SU-DHL-6 (cell line): ENCODE results near the gene ADAMTS12.

ENCODE experiments used
- H2AFZ ChIP-seq: fragments of 200-600 bp; sonication (generic); 2 replicates; pipeline ENCODE4 v1.6.1; 2014; ENCODE audit warnings: low read depth, mild to moderate bottlenecking, moderate library complexity, mixed read lengths, antibody characterized with exemption, low read length; ENCODE audit not compliant: severe bottlenecking
- H3F3A ChIP-seq: fragments of 200-600 bp; shearing (Covaris generic); 2 replicates; pipeline ENCODE4 v1.6.0; 2016; ENCODE audit warnings: antibody characterized with exemption, mild to moderate bottlenecking; ENCODE audit not compliant: insufficient read depth
- H3K27ac ChIP-seq: fragments of 200-600 bp; sonication (generic); 2 replicates; pipeline ENCODE4 v1.5.1; 2016; ENCODE audit warnings: low read depth, mild to moderate bottlenecking, low read length, moderate library complexity, mixed read lengths
- H3K27me3 ChIP-seq: fragments of 200-600 bp; sonication (generic), shearing (Covaris generic); 2 replicates; pipeline ENCODE4 v1.6.0; 2014; ENCODE audit warnings: mild to moderate bottlenecking, low read length
- H3K36me3 ChIP-seq: fragments of 200-600 bp; sonication (generic); 2 replicates; pipeline ENCODE4 v1.6.1; 2014; ENCODE audit warnings: mild to moderate bottlenecking, low read length, mixed read lengths
- H3K4me2 ChIP-seq: fragments of 300-600, 200-600 bp; shearing (Covaris generic), sonication (generic); 2 replicates; pipeline ENCODE4 v1.6.0; 2014; ENCODE audit warnings: low read length, low read depth, mild to moderate bottlenecking; ENCODE audit not compliant: poor library complexity, severe bottlenecking
- H3K4me3 ChIP-seq: fragments of 200-600 bp; sonication (generic); 2 replicates; pipeline ENCODE4 v1.5.1; 2014; ENCODE audit warnings: antibody characterized with exemption, low read length, mild to moderate bottlenecking, mixed read lengths; ENCODE audit not compliant: insufficient read depth, poor library complexity, severe bottlenecking
- H3K79me2 ChIP-seq: fragments of 200-600 bp; sonication (generic); 2 replicates; pipeline ENCODE4 v1.6.1; 2014; ENCODE audit warnings: mild to moderate bottlenecking, low read length, moderate library complexity; ENCODE audit not compliant: insufficient read depth
- H3K9ac ChIP-seq: fragments of 200-600 bp; sonication (generic); 2 replicates; pipeline ENCODE4 v1.7.0; 2014; ENCODE audit warnings: mild to moderate bottlenecking, low read length
- H3K9me2 ChIP-seq: fragments of 200-600 bp; sonication (generic); replicated peaks from 2 replicates; pipeline ENCODE4 v1.6.1; 2014; ENCODE audit warnings: low read length; ENCODE audit not compliant: insufficient read depth
- H3K9me3 ChIP-seq: fragments of 200-600 bp; sonication (generic); 2 replicates; pipeline ENCODE4 v1.6.1; 2014; ENCODE audit warnings: low read length, mixed read lengths; ENCODE audit not compliant: insufficient read depth
- H4K20me1 ChIP-seq: fragments of 200-600 bp; sonication (generic); 2 replicates; pipeline ENCODE4 v1.6.1; 2014; ENCODE audit warnings: low read depth, mild to moderate bottlenecking, antibody characterized with exemption, low read length, moderate library complexity, mixed read lengths
- EZH2phosphoT487 ChIP-seq: fragments of 200-600 bp; sonication (generic), shearing (Covaris generic); conservative IDR thresholded peaks from 2 replicates; pipeline ENCODE4 v1.6.1; 2018; ENCODE audit warnings: mild to moderate bottlenecking, antibody characterized with exemption, low read length, moderate library complexity, mixed read lengths
- TF ChIP-seq, protein P1 (sequence below): fragments of 200-600 bp; sonication (generic); IDR thresholded peaks from one replicate; pipeline ENCODE4 v1.5.1; 2017; ENCODE audit warnings: antibody characterized with exemption, mild to moderate bottlenecking, low read length, moderate library complexity; ENCODE audit not compliant: insufficient read depth, poor library complexity, severe bottlenecking

The ADAMTS12 gene

DNA sequence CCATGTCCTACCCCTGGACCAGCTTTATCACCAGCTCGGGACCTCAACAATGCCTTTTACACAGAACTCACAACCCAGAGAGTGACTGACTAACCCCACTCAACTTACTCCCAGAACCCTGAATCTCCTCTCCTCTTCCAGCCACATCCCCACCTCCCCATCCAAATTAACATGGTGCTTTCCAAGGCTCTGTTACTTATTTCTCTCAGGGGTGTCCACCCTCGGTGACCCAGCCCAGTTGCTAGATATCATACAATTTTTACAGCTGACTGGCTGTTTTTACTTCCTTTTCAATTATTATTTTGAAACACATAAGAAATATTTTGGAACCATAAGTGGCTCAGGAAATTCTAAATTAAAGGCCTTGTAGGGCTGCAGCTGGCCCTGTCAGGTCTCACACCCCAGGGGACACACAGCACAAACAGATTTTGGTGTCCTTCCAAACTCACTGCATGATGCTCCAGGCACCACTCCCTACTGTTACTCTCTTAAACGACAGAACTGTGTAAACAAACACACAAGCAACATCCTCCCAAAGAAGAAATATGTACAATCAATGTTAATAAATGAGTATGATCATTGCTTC is 180.6 kb downstream of the ADAMTS12 start:
- H3K36me3 ChIP-seq: no peaks in the 10 kb centered on the region
- H3K9me3 ChIP-seq: no peaks in the 10 kb centered on the region
- no peak overlapping the region for H3K4me2 ChIP-seq
- H3K4me3 ChIP-seq: no peak overlapping the region
- H3K79me2 ChIP-seq: no peaks in the 10 kb centered on the region
- H3K9me2 ChIP-seq: no peaks in the 10 kb centered on the region
- TF ChIP-seq, protein P1, sequence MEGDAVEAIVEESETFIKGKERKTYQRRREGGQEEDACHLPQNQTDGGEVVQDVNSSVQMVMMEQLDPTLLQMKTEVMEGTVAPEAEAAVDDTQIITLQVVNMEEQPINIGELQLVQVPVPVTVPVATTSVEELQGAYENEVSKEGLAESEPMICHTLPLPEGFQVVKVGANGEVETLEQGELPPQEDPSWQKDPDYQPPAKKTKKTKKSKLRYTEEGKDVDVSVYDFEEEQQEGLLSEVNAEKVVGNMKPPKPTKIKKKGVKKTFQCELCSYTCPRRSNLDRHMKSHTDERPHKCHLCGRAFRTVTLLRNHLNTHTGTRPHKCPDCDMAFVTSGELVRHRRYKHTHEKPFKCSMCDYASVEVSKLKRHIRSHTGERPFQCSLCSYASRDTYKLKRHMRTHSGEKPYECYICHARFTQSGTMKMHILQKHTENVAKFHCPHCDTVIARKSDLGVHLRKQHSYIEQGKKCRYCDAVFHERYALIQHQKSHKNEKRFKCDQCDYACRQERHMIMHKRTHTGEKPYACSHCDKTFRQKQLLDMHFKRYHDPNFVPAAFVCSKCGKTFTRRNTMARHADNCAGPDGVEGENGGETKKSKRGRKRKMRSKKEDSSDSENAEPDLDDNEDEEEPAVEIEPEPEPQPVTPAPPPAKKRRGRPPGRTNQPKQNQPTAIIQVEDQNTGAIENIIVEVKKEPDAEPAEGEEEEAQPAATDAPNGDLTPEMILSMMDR: no peak
- no peak for TF ChIP-seq EZH2phosphoT487
- H3F3A ChIP-seq: no peaks in the 10 kb centered on the region
- no peak overlapping the region for H2AFZ ChIP-seq
- H3K27ac ChIP-seq: no peak overlapping the region
- H4K20me1 ChIP-seq: no peaks in the 10 kb centered on the region
- no peak overlapping the region for H3K9ac ChIP-seq
- no peaks in the 10 kb centered on the region for H3K27me3 ChIP-seq

GRCh38 chr5:33702867-33703266 is 188.9 kb downstream of the ADAMTS12 start:
- H3K9me3 ChIP-seq: no peaks in the 10 kb centered on the region
- H3K9me2 ChIP-seq: no peaks in the 10 kb centered on the region
- no peak for TF ChIP-seq EZH2phosphoT487
- TF ChIP-seq, protein P1: no peak
- H4K20me1 ChIP-seq: no peaks in the 10 kb centered on the region
- H3F3A ChIP-seq: no peaks in the 10 kb centered on the region
- H3K4me3 ChIP-seq: no peak overlapping the region
- H3K79me2 ChIP-seq: no peaks in the 10 kb centered on the region
- no peak overlapping the region for H3K4me2 ChIP-seq
- H3K36me3 ChIP-seq: no peaks in the 10 kb centered on the region
- H3K27me3 ChIP-seq: no peaks in the 10 kb centered on the region
- no peak overlapping the region for H2AFZ ChIP-seq
- no peak overlapping the region for H3K9ac ChIP-seq
- no peak overlapping the region for H3K27ac ChIP-seq

DNA sequence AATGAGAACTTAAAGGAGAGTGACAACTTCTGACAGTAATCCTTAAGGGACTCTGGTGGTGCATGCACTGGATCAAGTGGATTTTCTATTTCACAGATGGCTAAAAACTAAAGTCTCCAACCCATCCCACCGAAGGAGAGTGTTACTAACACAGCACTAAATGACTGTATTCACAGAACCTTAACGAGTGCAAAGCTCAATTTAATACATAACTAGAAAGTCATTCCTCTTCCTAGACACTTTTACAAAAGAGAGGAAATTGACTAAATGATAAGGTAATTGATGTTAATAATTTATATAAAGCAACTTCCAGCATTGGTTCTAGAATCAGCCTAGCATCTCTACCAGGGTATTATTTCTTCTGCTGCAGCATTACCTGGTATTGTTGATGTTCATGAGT is 189.8 kb downstream of the ADAMTS12 start:
- no peaks in the 10 kb centered on the region for H4K20me1 ChIP-seq
- no peak overlapping the region for H3K9ac ChIP-seq

More for the DNA sequence above, 189.8 kb downstream of the ADAMTS12 start:
- H3F3A ChIP-seq: no peaks in the 10 kb centered on the region
- no peaks in the 10 kb centered on the region for H3K27me3 ChIP-seq
- no peaks in the 10 kb centered on the region for H3K36me3 ChIP-seq
- H3K9me3 ChIP-seq: no peaks in the 10 kb centered on the region
- no peak overlapping the region for H2AFZ ChIP-seq
- H3K9me2 ChIP-seq: no peaks in the 10 kb centered on the region
- H3K4me2 ChIP-seq: no peak overlapping the region
- H3K79me2 ChIP-seq: no peaks in the 10 kb centered on the region
- no peak overlapping the region for H3K4me3 ChIP-seq
- no peak overlapping the region for H3K27ac ChIP-seq
- TF ChIP-seq, protein P1: no peak
- no peak for TF ChIP-seq EZH2phosphoT487
